HL-60 (cell line): Measurements from ENCODE around the gene SDS.

Experiments
- DNase-seq, 2 experiments: peaks; one replicate each; pipeline ENCODE4 v3.0.0-alpha.2; 2010 to 2020; ENCODE audit warnings: low read depth in 1 of 2, low spot score in 1 of 2
- H3K27ac ChIP-seq: fragments of 250-450 bp; sonication (Bioruptor Pico); replicated peaks from 2 replicates; pipeline ENCODE4 v1.5.1; 2020; ENCODE audit warnings: mild to moderate bottlenecking, moderate library complexity
- H3K27me3 ChIP-seq: fragments of 250-450 bp; sonication (Bioruptor Pico); 2 replicates; pipeline ENCODE4 v1.5.1; 2021; ENCODE audit warnings: mild to moderate bottlenecking, moderate library complexity; ENCODE audit not compliant: insufficient read depth, poor library complexity, severe bottlenecking
- H3K4me3 ChIP-seq: replicated peaks from 2 replicates; pipeline ENCODE4 v1.5.1; 2011; ENCODE audit warnings: mild to moderate bottlenecking, control low read depth, low read length; ENCODE audit not compliant: insufficient read depth
- CTCF ChIP-seq: IDR thresholded peaks from one replicate; pipeline ENCODE4 v1.5.1; 2011; ENCODE audit warnings: low read length, control low read depth, inconsistent platforms; ENCODE audit not compliant: insufficient read depth
- GABPA ChIP-seq: IDR thresholded peaks from 2 replicates; pipeline ENCODE4 v1.6.1; 2012; ENCODE audit warnings: low read depth
- POLR2AphosphoS5 ChIP-seq: IDR thresholded peaks from 2 replicates; pipeline ENCODE4 v1.6.1; 2012; ENCODE audit warnings: low read depth
- REST ChIP-seq: IDR thresholded peaks from 2 replicates; pipeline ENCODE4 v1.6.1; 2012; ENCODE audit warnings: low read depth; ENCODE audit not compliant: insufficient replicate concordance
- SPI1 ChIP-seq: IDR thresholded peaks from 2 replicates; pipeline ENCODE4 v1.6.1; 2012; ENCODE audit warnings: low read depth, mild to moderate bottlenecking, borderline replicate concordance

Gene SDS

GRCh38 chr12:113425960-113426453 is 22.3 kb upstream of the SDS start:
- H3K27me3 ChIP-seq, result peaks cover 8% of the 10 kb centered on the region
- TF ChIP-seq POLR2AphosphoS5 (no peak), CTCF (no peak), REST (no peak), SPI1 (no peak), GABPA (no peak)
- no peak for DNase-seq
- H3K4me3 ChIP-seq, result no peak overlapping the region
- H3K27ac ChIP-seq, result no peak overlapping the region

- H3K4me3 ChIP-seq, result no peak overlapping the region
- TF ChIP-seq POLR2AphosphoS5, result no peak
- no peak for TF ChIP-seq GABPA
- TF ChIP-seq SPI1, result peak; percentile 37; the same call in 1 of the 2 replicates
- peak; percentile 87 for TF ChIP-seq CTCF
- TF ChIP-seq REST, result no peak
- peaks cover 8% of the 10 kb centered on the region for H3K27me3 ChIP-seq
- DNase-seq, result peak in 1 of 2 experiments; percentile 65
- H3K27ac ChIP-seq, result no peak overlapping the region
These were observed 21.5 kb upstream of the SDS start for GRCh38 chr12:113424915-113425823.

GRCh38 chr12:113424456-113424855 is 20.8 kb upstream of the SDS start:
- H3K27me3 ChIP-seq, result peaks cover 8% of the 10 kb centered on the region
- no peak for DNase-seq
- no peak overlapping the region for H3K4me3 ChIP-seq
- TF ChIP-seq SPI1, result no peak
- TF ChIP-seq REST, result no peak
- TF ChIP-seq CTCF, result no peak
- TF ChIP-seq GABPA, result no peak
- TF ChIP-seq POLR2AphosphoS5, result no peak
- no peak overlapping the region for H3K27ac ChIP-seq
